Iris pigment epithelial cell (primary cell): ENCODE results near the gene UGT2A2.
A peak's percentile ranks its signal among the peaks of the same experiment; 100 is the strongest.
"Not testable (repeated sequence)": the region's sequence is repeated elsewhere in the genome, so short reads cannot be mapped to it uniquely, and the experiment has no call there.

Source experiments
- DNase-seq: peaks from one replicate; pipeline ENCODE4 v3.0.0-alpha.2; 2011; ENCODE audit warnings: low read depth

UGT2A2 gene

GRCh38 chr4:69639542-69639941, at the start of gene UGT2A2:
Gene UGT2A2, minus strand, starts transcription at chr4:69639642. Its CDS starts 2 bp downstream, at chr4:69639640.
- no peak for DNase-seq

GRCh38 chr4:69684804-69685203, 45.4 kb upstream of the UGT2A2 start:
- no peak for DNase-seq

GRCh38 chr4:69668680-69669079, 29.2 kb upstream of the UGT2A2 start:
- no peak for DNase-seq

- DNase-seq: not testable (repeated sequence)
These were observed 24.6 kb upstream of the UGT2A2 start for GRCh38 chr4:69664009-69664408.

- DNase-seq: not testable (repeated sequence)
These were observed 21.8 kb upstream of the UGT2A2 start for GRCh38 chr4:69661130-69661803.

GRCh38 chr4:69658133-69658532, 18.7 kb upstream of the UGT2A2 start:
- DNase-seq: no peak

GRCh38 chr4:69656653-69657158, 17.3 kb upstream of the UGT2A2 start:
- no peak for DNase-seq

GRCh38 chr4:69653147-69653546, 13.7 kb upstream of the UGT2A2 start, which contains the start of gene UGT2A1:
Gene UGT2A1, minus strand, starts transcription at chr4:69653247. Its CDS starts 5,603 bp downstream, at chr4:69647644.
- no peak for DNase-seq

- DNase-seq: no peak
These were observed 11.4 kb upstream of the UGT2A2 start for GRCh38 chr4:69650872-69651271.

GRCh38 chr4:69649629-69650028, 10.2 kb upstream of the UGT2A2 start:
- DNase-seq: no peak

- DNase-seq: peak; percentile 9
These were observed 9.8 kb upstream of the UGT2A2 start for GRCh38 chr4:69649207-69649606.

- DNase-seq: no peak
These were observed 3.5 kb upstream of the UGT2A2 start for GRCh38 chr4:69642961-69643360.

GRCh38 chr4:69640289-69640688, 847 bp upstream of the UGT2A2 start:
- peak; percentile 4 for DNase-seq

GRCh38 chr4:69617083-69617694, 22.3 kb downstream of the UGT2A2 start:
- DNase-seq: peak; percentile 50

- DNase-seq: no peak
These were observed 29.0 kb downstream of the UGT2A2 start for GRCh38 chr4:69610484-69610883.

- no peak for DNase-seq
These were observed 38.4 kb downstream of the UGT2A2 start for GRCh38 chr4:69601065-69601464.

GRCh38 chr4:69600013-69600412, 39.4 kb downstream of the UGT2A2 start:
- no peak for DNase-seq

- DNase-seq: no peak
These were observed 45.1 kb downstream of the UGT2A2 start for GRCh38 chr4:69594382-69594781.

- DNase-seq: no peak
These were observed 48.1 kb downstream of the UGT2A2 start for GRCh38 chr4:69591364-69591763.

GRCh38 chr4:69589884-69590283, 49.6 kb downstream of the UGT2A2 start:
- no peak for DNase-seq

- DNase-seq: no peak
These were observed 55.3 kb downstream of the UGT2A2 start for GRCh38 chr4:69584135-69584534.

- DNase-seq: no peak
These were observed 55.9 kb downstream of the UGT2A2 start for GRCh38 chr4:69583543-69583942.

- no peak for DNase-seq
These were observed 62.2 kb downstream of the UGT2A2 start for GRCh38 chr4:69577245-69577644.
